Osteocyte (in vitro differentiated cells): ENCODE results near the gene HOXA6. TPM values are rescaled to one million over a fixed set of nuclear protein-coding genes. Genes with fewer than 3 reads are reported as not detected.
A peak's percentile ranks its signal among the peaks of the same experiment; 100 is the strongest.

Experiments used
- DNase-seq: peaks from one replicate; pipeline ENCODE4 v3.0.0; 2021; ENCODE audit warnings: mixed read lengths; ENCODE audit not compliant: unreplicated experiment; ENCODE audit errors: extremely low spot score
- H3K27ac Mint-ChIP-seq: one replicate; pipeline ENCODE4 v1.8.0; 2021; ENCODE audit warnings: mild to moderate bottlenecking, mixed read lengths; ENCODE audit not compliant: unreplicated experiment
- H3K27me3 Mint-ChIP-seq: one replicate; pipeline ENCODE4 v1.8.0; 2021; ENCODE audit warnings: mixed read lengths; ENCODE audit not compliant: unreplicated experiment
- H3K36me3 Mint-ChIP-seq: one replicate; pipeline ENCODE4 v1.8.0; 2021; ENCODE audit warnings: mixed read lengths; ENCODE audit not compliant: unreplicated experiment
- H3K4me1 Mint-ChIP-seq: one replicate; pipeline ENCODE4 v1.8.0; 2021; ENCODE audit warnings: mixed read lengths; ENCODE audit not compliant: unreplicated experiment
- H3K4me3 Mint-ChIP-seq: one replicate; pipeline ENCODE4 v1.8.0; 2021; ENCODE audit warnings: mild to moderate bottlenecking, moderate library complexity, mixed read lengths; ENCODE audit not compliant: unreplicated experiment
- H3K9me3 Mint-ChIP-seq: one replicate; pipeline ENCODE4 v1.8.0; 2021; ENCODE audit warnings: mixed read lengths; ENCODE audit not compliant: unreplicated experiment
- CTCF ChIP-seq: fragments of 200-600 bp; sonication (generic); IDR thresholded peaks from 2 replicates; pipeline ENCODE4 v1.5.0; 2021; ENCODE audit warnings: antibody characterized with exemption, mild to moderate bottlenecking, moderate library complexity
- total RNA-seq: library from RNA; stranded (reverse); gene quantifications from 2 replicates; pipeline ENCODE4 v1.2.1, GENCODE V29; 2021

The HOXA6 gene
- total RNA-seq, 1 donor from 2014 or later: not detected

- Mint-ChIP-seq H3K9me3 (no peaks in the 10 kb centered on the region), H3K27ac (no peak overlapping the region), H3K36me3 (peaks cover 2% of the 10 kb centered on the region), H3K27me3 (peaks cover 86% of the 10 kb centered on the region), H3K4me3 (no peak overlapping the region), H3K4me1 (peaks cover 5% of the 10 kb centered on the region)
- DNase-seq: peak; percentile 80
- no peak for TF ChIP-seq CTCF
These were observed 2.2 kb downstream of the HOXA6 start for GRCh38 chr7:27145165-27145913.

GRCh38 chr7:27144781-27145164 lies 2.8 kb downstream of the HOXA6 start:
- TF ChIP-seq CTCF: no peak
- Mint-ChIP-seq H3K36me3 (peaks cover 2% of the 10 kb centered on the region), H3K9me3 (no peaks in the 10 kb centered on the region), H3K27me3 (peaks cover 86% of the 10 kb centered on the region), H3K27ac (no peak overlapping the region), H3K4me3 (no peak overlapping the region), H3K4me1 (peaks cover 5% of the 10 kb centered on the region)
- no peak for DNase-seq

- Mint-ChIP-seq H3K27me3 (peaks cover 84% of the 10 kb centered on the region), H3K9me3 (no peaks in the 10 kb centered on the region), H3K27ac (no peak overlapping the region), H3K36me3 (peaks cover 2% of the 10 kb centered on the region), H3K4me3 (no peak overlapping the region), H3K4me1 (peaks cover 8% of the 10 kb centered on the region)
- no peak for DNase-seq
- no peak for TF ChIP-seq CTCF
These were observed 3.4 kb downstream of the HOXA6 start for GRCh38 chr7:27143950-27144780.

GRCh38 chr7:27143023-27143949 lies 4.3 kb downstream of the HOXA6 start, which contains the start of gene HOXA5:
Gene HOXA5 (minus strand): TSS chr7:27143681. CDS start chr7:27143607, 74 bp downstream.
- DNase-seq: no peak
- Mint-ChIP-seq H3K36me3 (peaks cover 2% of the 10 kb centered on the region), H3K4me1 (peaks cover 8% of the 10 kb centered on the region), H3K4me3 (peak within 1 kb of the TSS; percentile 14), H3K9me3 (no peaks in the 10 kb centered on the region), H3K27me3 (peaks cover 87% of the 10 kb centered on the region), H3K27ac (no peak within 1 kb of the TSS)
- peak; percentile 30 for TF ChIP-seq CTCF
